H1 (cell line): ENCODE measurements around the gene CEP85. TPM values are rescaled to one million over a fixed set of nuclear protein-coding genes. Genes with fewer than 3 reads are reported as not detected.

Experiments used
- CTCF ChIA-PET: fragments of 300-600 bp; sonication (Branson Sonifier 250); formaldehyde crosslinking; loops from one replicate; lab custom pipeline; 2021; ENCODE audit not compliant: partially characterized antibody; lab: Charles Lee
- POLR2A ChIA-PET: fragments of 300-600 bp; sonication (Branson Sonifier 250); formaldehyde crosslinking; loops from one replicate; lab custom pipeline; 2021; ENCODE audit warnings: inconsistent platforms; ENCODE audit not compliant: partially characterized antibody; lab: Charles Lee
- DNase-seq, 2 experiments: peaks; one replicate each; pipeline versions ENCODE4 v3.0.0 to v3.0.0-alpha.2; 2010 to 2022; ENCODE audit warnings: low spot score in 2 of 2, low read depth in 1 of 2, mixed read lengths in 1 of 2
- FAIRE-seq: peaks from 2 replicates; lab custom pipeline; 2011; peaks lifted over from hg19 to GRCh38; lab: Jason Lieb, UNC
- H2AFZ ChIP-seq: 2 replicates; pipeline ENCODE4 v1.8.1; 2012; ENCODE audit warnings: low read length, inconsistent platforms
- H2AK5ac ChIP-seq: 2 replicates; pipeline ENCODE4 v1.6.1; 2013; ENCODE audit warnings: low read depth, low read length
- H2BK120ac ChIP-seq: replicated peaks from 2 replicates; pipeline ENCODE3; 2013; ENCODE audit warnings: low read depth, low read length, inconsistent platforms
- H2BK12ac ChIP-seq: 2 replicates; pipeline ENCODE4 v1.6.1; 2013; ENCODE audit warnings: low read depth, low read length
- H2BK15ac ChIP-seq: 2 replicates; pipeline ENCODE4 v1.6.1; 2013; ENCODE audit warnings: low read length
- H2BK20ac ChIP-seq: 2 replicates; pipeline ENCODE4 v1.6.1; 2013; ENCODE audit warnings: low read length
- H2BK5ac ChIP-seq: 2 replicates; pipeline ENCODE4 v1.6.1; 2013; ENCODE audit warnings: low read depth, low read length
- H3K14ac ChIP-seq: 2 replicates; pipeline ENCODE4 v1.6.1; 2013; ENCODE audit warnings: inconsistent platforms; ENCODE audit not compliant: insufficient read length
- H3K18ac ChIP-seq: 2 replicates; pipeline ENCODE4 v1.6.1; 2013; ENCODE audit warnings: low read length; ENCODE audit errors: extremely low read depth
- H3K23ac ChIP-seq: 2 replicates; pipeline ENCODE4 v1.6.1; 2013; ENCODE audit warnings: inconsistent platforms; ENCODE audit not compliant: insufficient read length
- H3K23me2 ChIP-seq: 2 replicates; pipeline ENCODE4 v1.6.1; 2013; ENCODE audit warnings: low read depth, low read length
- H3K27ac ChIP-seq: 2 replicates; pipeline ENCODE4 v1.6.1; 2011; ENCODE audit warnings: low read depth, low read length, inconsistent platforms
- H3K27me3 ChIP-seq, 4 experiments: replicated peaks in 1 of 4; 1 replicate in 1 of 4; 2 replicates in 3 of 4; pipeline versions ENCODE4 v1.6.1 to v1.8.1; 2011 to 2013; ENCODE audit warnings: low read length in 3 of 4, mild to moderate bottlenecking in 3 of 4, inconsistent platforms in 2 of 4, mixed read lengths in 2 of 4, moderate library complexity in 1 of 4; ENCODE audit not compliant: control insufficient read depth in 3 of 4, insufficient read depth in 3 of 4; ENCODE audit errors: extremely low read depth in 1 of 4
- H3K36me3 ChIP-seq, 4 experiments: 2 replicates each; pipeline versions ENCODE4 v1.6.1 to v1.8.1; 2011 to 2013; ENCODE audit warnings: mild to moderate bottlenecking in 4 of 4, low read length in 3 of 4, moderate library complexity in 2 of 4, control low read depth in 1 of 4, inconsistent platforms in 1 of 4; ENCODE audit not compliant: insufficient read depth in 4 of 4, control insufficient read depth in 2 of 4
- H3K4ac ChIP-seq: replicated peaks from 2 replicates; pipeline ENCODE3; 2013; ENCODE audit warnings: low read length, low read depth, mixed read lengths, inconsistent platforms; ENCODE audit not compliant: insufficient read length
- H3K4me1 ChIP-seq, 4 experiments: replicated peaks in 1 of 4; 1 replicate in 1 of 4; 2 replicates in 3 of 4; pipeline versions ENCODE4 v1.6.1 to v1.8.1; 2011 to 2013; ENCODE audit warnings: low read length in 3 of 4, inconsistent platforms in 2 of 4, mixed read lengths in 1 of 4; ENCODE audit not compliant: insufficient read depth in 4 of 4, control insufficient read depth in 3 of 4
- H3K4me2 ChIP-seq, 2 experiments: 2 replicates each; pipeline versions ENCODE4 v1.6.1 to v1.8.1; 2011 to 2013; ENCODE audit warnings: low read depth in 2 of 2, low read length in 2 of 2, control low read depth in 1 of 2, inconsistent platforms in 1 of 2, mild to moderate bottlenecking in 1 of 2; ENCODE audit not compliant: insufficient read depth in 1 of 2
- H3K4me3 ChIP-seq, 4 experiments: fragments of 200-600, 300-600 bp in 1 of 4; sonication (generic), shearing (Covaris generic), sonication (Bioruptor Twin) in 1 of 4; 2 replicates each; pipeline versions ENCODE4 v1.5.1 to v1.8.1; 2011 to 2016; ENCODE audit warnings: low read length in 4 of 4, low read depth in 3 of 4, control low read depth in 2 of 4, inconsistent platforms in 2 of 4, mild to moderate bottlenecking in 2 of 4, mixed read lengths in 1 of 4, moderate library complexity in 1 of 4; ENCODE audit not compliant: insufficient read depth in 2 of 4; ENCODE audit errors: extremely low read depth in 1 of 4
- H3K56ac ChIP-seq: replicated peaks from 2 replicates; pipeline ENCODE3; 2013; ENCODE audit warnings: low read depth, mild to moderate bottlenecking, mixed read lengths, low read length, inconsistent platforms; ENCODE audit not compliant: insufficient read length
- H3K79me1 ChIP-seq: 2 replicates; pipeline ENCODE4 v1.6.1; 2013; ENCODE audit warnings: low read depth, low read length, control low read depth
- H3K79me2 ChIP-seq, 2 experiments: 2 replicates each; pipeline versions ENCODE4 v1.6.1 to v1.8.1; 2012 to 2013; ENCODE audit warnings: low read length in 2 of 2, mild to moderate bottlenecking in 2 of 2, inconsistent platforms in 1 of 2; ENCODE audit not compliant: insufficient read depth in 2 of 2, control insufficient read depth in 1 of 2
- H3K9ac ChIP-seq, 4 experiments: replicated peaks in 1 of 4; 1 replicate in 1 of 4; 2 replicates in 3 of 4; pipeline versions ENCODE4 v1.6.1 to v1.8.1; 2011 to 2013; ENCODE audit warnings: low read depth in 3 of 4, low read length in 3 of 4, control low read depth in 2 of 4, mild to moderate bottlenecking in 2 of 4, moderate library complexity in 2 of 4, inconsistent platforms in 1 of 4; ENCODE audit errors: extremely low read depth in 1 of 4
- H3K9me3 ChIP-seq, 2 experiments: 2 replicates each; pipeline versions ENCODE4 v1.6.1 to v1.8.1; 2012 to 2013; ENCODE audit warnings: mild to moderate bottlenecking in 2 of 2, moderate library complexity in 2 of 2, control low read depth in 1 of 2, inconsistent platforms in 1 of 2, low read depth in 1 of 2, low read length in 1 of 2, mixed read lengths in 1 of 2; ENCODE audit not compliant: insufficient read depth in 2 of 2
- H4K20me1 ChIP-seq, 2 experiments: replicated peaks in 1 of 2; 2 replicates each; pipeline versions ENCODE3 to v1.8.1; 2011 to 2013; ENCODE audit warnings: inconsistent platforms in 2 of 2, low read length in 2 of 2, mild to moderate bottlenecking in 1 of 2; ENCODE audit not compliant: insufficient read depth in 2 of 2, control insufficient read depth in 1 of 2
- H4K5ac ChIP-seq: 2 replicates; pipeline ENCODE4 v1.6.1; 2013; ENCODE audit warnings: low read length, low read depth, mixed read lengths, inconsistent platforms; ENCODE audit not compliant: insufficient read length
- H4K8ac ChIP-seq: 2 replicates; pipeline ENCODE4 v1.8.0; 2013; ENCODE audit warnings: mild to moderate bottlenecking, moderate library complexity, low read length, inconsistent platforms; ENCODE audit not compliant: insufficient read depth; ENCODE audit errors: extremely low read depth
- H4K91ac ChIP-seq: replicated peaks from 2 replicates; pipeline ENCODE3; 2013; ENCODE audit warnings: low read length, mixed read lengths, inconsistent platforms; ENCODE audit not compliant: insufficient read length
- ASH2L ChIP-seq: fragments of 200-600, 300-600 bp; sonication (generic); IDR thresholded peaks from one replicate; pipeline ENCODE4 v1.7.1; 2017; ENCODE audit warnings: low read length
- CBX8 ChIP-seq: fragments of 300-800, 300-1000 bp; sonication (generic); IDR thresholded peaks from 2 replicates; pipeline ENCODE4 v1.7.1; 2016; ENCODE audit warnings: low read depth, low read length, borderline replicate concordance
- EZH2 ChIP-seq: fragments of 200-600 bp; sonication (generic); IDR thresholded peaks from 2 replicates; pipeline ENCODE4 v1.7.1; 2012; ENCODE audit warnings: low read depth, mild to moderate bottlenecking, moderate library complexity, low read length, inconsistent platforms; ENCODE audit not compliant: severe bottlenecking
- FOSL1 ChIP-seq: IDR thresholded peaks from 2 replicates; pipeline ENCODE4 v1.6.1; 2011; ENCODE audit warnings: mild to moderate bottlenecking, low read depth, low read length, moderate library complexity; ENCODE audit not compliant: insufficient read depth
- NRF1 ChIP-seq: IDR thresholded peaks from 2 replicates; pipeline ENCODE4 v1.6.1; 2011; ENCODE audit warnings: mild to moderate bottlenecking, low read depth, low read length, improper control_type of control experiment
- RXRA ChIP-seq: IDR thresholded peaks from 2 replicates; pipeline ENCODE4 v1.6.1; 2011; ENCODE audit warnings: low read depth, mild to moderate bottlenecking, low read length, moderate library complexity; ENCODE audit not compliant: insufficient read depth
- SIRT6 ChIP-seq: IDR thresholded peaks from one replicate; pipeline ENCODE4 v1.7.1; 2012; ENCODE audit warnings: low read length, inconsistent platforms
- TCF12 ChIP-seq: IDR thresholded peaks from 2 replicates; pipeline ENCODE4 v1.6.1; 2011; ENCODE audit warnings: low read depth, mild to moderate bottlenecking, low read length
- WGBS, 2 experiments: shearing (Covaris generic) in 1 of 2; methylation state at CpG; one replicate each; pipeline versions ENCODE4 v1.1.6 to v1.1.7; 2013 to 2015; ENCODE audit warnings: low lambda C conversion rate in 2 of 2, mixed read lengths in 2 of 2, inconsistent platforms in 1 of 2, low coverage in 1 of 2, missing lambda C conversion rate in 1 of 2; ENCODE audit not compliant: insufficient replicate concordance in 2 of 2, insufficient coverage in 1 of 2, insufficient read length in 1 of 2; ENCODE audit errors: extremely low coverage in 1 of 2, missing lambda C conversion rate in 1 of 2; 5-methylcytosine and 5-hydroxymethylcytosine counted together
- polyA plus RNA-seq, 7 experiments: library from polyadenylated mRNA; depleted of rRNA in 3 of 7; stranded (reverse) in 5 of 7; unstranded in 2 of 7; fragments of >200 nt in 5 of 7; fragments of 200-250 nt in 2 of 7; gene quantifications; 1 replicate in 5 of 7; 2 replicates in 1 of 7; 4 replicates in 1 of 7; pipeline versions ENCODE4 v1.2.1 to v1.2.3, GENCODE V29; 2011 to 2013; ENCODE audit warnings: missing spikeins in 2 of 7, mixed read lengths in 2 of 7
- total RNA-seq: library from RNA; stranded (reverse); fragmentation: NEBNext Ultra II Directional; extraction: Animal tissue kit (Norgen Biotek cat#: 25700); gene quantifications from 2 replicates; pipeline ENCODE4 v1.2.1, GENCODE V29; 2021
- TF ChIP-seq, protein P1 (sequence below): IDR thresholded peaks from 2 replicates; pipeline ENCODE4 v1.6.1; 2012; ENCODE audit warnings: inconsistent platforms

CEP85 gene
- total and polyA plus RNA-seq, 2 of the 8 experiments (the other 6 are each of a cell fraction or from before 2014, with no cell fraction given), result 40.4 to 43.7 TPM

DNA sequence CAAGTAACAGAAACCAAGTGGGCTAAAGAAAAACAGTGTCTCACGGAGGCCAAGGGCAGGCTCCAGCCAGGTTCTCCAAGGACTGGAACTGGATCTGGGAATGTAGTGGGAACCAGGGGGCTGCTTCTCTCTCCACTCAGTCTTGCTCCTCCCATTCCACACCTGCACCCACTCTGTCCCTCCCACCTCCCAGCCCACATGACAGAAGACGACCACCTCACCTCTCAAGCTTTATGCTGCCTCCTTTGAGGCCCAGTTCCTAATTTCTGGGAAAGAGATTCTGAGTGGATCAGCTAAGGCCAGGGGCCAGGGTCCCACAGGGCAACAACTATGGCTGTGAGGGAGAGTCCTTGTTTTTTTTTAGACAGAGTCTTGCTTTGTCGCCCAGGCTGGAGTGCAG lies 18.8 kb upstream of the CEP85 start:
- Histone ChIP-seq H3K23ac (no peak overlapping the region), H4K5ac (no peak overlapping the region), H2BK12ac (no peak overlapping the region), H3K18ac (no peak overlapping the region), H3K23me2 (no peaks in the 10 kb centered on the region), H3K4ac (no peak overlapping the region), H4K20me1 (no peaks in the 10 kb centered on the region), H2BK20ac (no peak overlapping the region), H3K56ac (no peak overlapping the region), H3K4me2 (no peak overlapping the region), H3K4me3 (no peak overlapping the region), H2BK15ac (no peak overlapping the region), H3K14ac (no peak overlapping the region), H3K9me3 (no peaks in the 10 kb centered on the region), H3K27me3 (no peaks in the 10 kb centered on the region), H2BK5ac (no peak overlapping the region), H3K79me2 (no peaks in the 10 kb centered on the region), H2BK120ac (no peak overlapping the region), H3K36me3 (no peaks in the 10 kb centered on the region), H3K4me1 (no peaks in the 10 kb centered on the region; a peak in 1 of 7 replicates), H3K9ac (no peak overlapping the region), H3K79me1 (no peaks in the 10 kb centered on the region), H2AK5ac (no peak overlapping the region), H4K8ac (peak overlapping the region; percentile 57; the same call in 1 of the 2 replicates), H4K91ac (no peak overlapping the region), H2AFZ (no peak overlapping the region), H3K27ac (no peak overlapping the region)
- POLR2A ChIA-PET, result interaction anchor here (1.2 kb wide), 1 partner anchor 19 kb away, joined by 3 read pairs; the partner anchor contains the start of gene CEP85
- no peak for FAIRE-seq
- TF ChIP-seq ASH2L, result no peak
- no peak for TF ChIP-seq TCF12
- TF ChIP-seq, protein P1, sequence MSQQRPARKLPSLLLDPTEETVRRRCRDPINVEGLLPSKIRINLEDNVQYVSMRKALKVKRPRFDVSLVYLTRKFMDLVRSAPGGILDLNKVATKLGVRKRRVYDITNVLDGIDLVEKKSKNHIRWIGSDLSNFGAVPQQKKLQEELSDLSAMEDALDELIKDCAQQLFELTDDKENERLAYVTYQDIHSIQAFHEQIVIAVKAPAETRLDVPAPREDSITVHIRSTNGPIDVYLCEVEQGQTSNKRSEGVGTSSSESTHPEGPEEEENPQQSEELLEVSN, result no peak
- no peak for TF ChIP-seq CBX8
- no peak for TF ChIP-seq FOSL1
- no peak for TF ChIP-seq SIRT6
- no peak for TF ChIP-seq NRF1
- no peak for TF ChIP-seq EZH2
- TF ChIP-seq RXRA, result no peak
- no peak for DNase-seq
- CTCF ChIA-PET, result interaction anchor here (1.2 to 3.1 kb wide), 3 partner anchors 12 to 25 kb away, joined by 5 to 12 read pairs (median 6); partner anchors contain the start of genes CATSPER4 and CEP85
- WGBS, 2 experiments, result 65% methylated on average over 3 of the region's 3 CpGs; no CpG with 5 or more reads in 1 of the 2 experiments
